Spleen (tissue), 7 donors: Measurements from ENCODE around the gene TNK2.
"Not testable (repeated sequence)": the region's sequence is repeated elsewhere in the genome, so short reads cannot be mapped to it uniquely, and the experiment has no call there.

ENCODE experiments used
- POLR2A ChIP-seq, 3 donors: fragments of 450-650 bp; IDR thresholded peaks; one replicate each; pipeline ENCODE4 v1.5.1; 2017; ENCODE audit warnings: antibody characterized with exemption in 3 of 3, mild to moderate bottlenecking in 1 of 3
- TF ChIP-seq, protein P1 (sequence below), 11 experiments: fragments of 200-600 bp in 7 of 11; fragments of 450-650 bp in 4 of 11; sonication (generic) in 4 of 11; IDR thresholded peaks in 8 of 11; conservative IDR thresholded peaks in 3 of 11; 1 replicate in 7 of 11; 2 replicates in 4 of 11; pipeline versions ENCODE4 v1.4.0 to v1.8.0; 2016 to 2021; ENCODE audit warnings: antibody characterized with exemption in 11 of 11, inconsistent platforms in 4 of 11, mild to moderate bottlenecking in 1 of 11
- donor health status: DM: no; HTN: no; CAD: no; lungs with moderate emphysema.
- donor health status: DM: no; HTN: no; CAD: no.
- donor health status: DM: no; HTN: no; CAD: no.

DNA sequence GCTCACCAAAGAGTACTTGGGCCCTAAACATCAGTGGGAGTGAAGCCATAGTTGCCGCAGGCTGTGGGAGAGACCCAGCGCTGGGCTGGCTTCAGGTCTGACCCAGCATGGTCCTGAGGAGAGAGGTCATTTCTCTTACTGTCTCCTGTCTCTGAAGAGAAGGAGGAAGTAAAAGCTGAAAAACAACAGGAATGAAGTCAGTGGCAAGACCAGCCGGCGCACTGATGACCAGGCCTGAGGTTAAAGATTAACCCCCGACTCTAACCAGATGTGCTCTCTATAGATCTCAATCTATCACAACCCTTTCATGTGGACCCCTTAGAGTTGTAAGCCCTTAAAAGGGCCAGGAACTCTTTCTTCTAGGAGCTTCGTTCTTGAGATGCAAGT is 24.7 kb upstream of the TNK2 start:
- TF ChIP-seq, protein P1, sequence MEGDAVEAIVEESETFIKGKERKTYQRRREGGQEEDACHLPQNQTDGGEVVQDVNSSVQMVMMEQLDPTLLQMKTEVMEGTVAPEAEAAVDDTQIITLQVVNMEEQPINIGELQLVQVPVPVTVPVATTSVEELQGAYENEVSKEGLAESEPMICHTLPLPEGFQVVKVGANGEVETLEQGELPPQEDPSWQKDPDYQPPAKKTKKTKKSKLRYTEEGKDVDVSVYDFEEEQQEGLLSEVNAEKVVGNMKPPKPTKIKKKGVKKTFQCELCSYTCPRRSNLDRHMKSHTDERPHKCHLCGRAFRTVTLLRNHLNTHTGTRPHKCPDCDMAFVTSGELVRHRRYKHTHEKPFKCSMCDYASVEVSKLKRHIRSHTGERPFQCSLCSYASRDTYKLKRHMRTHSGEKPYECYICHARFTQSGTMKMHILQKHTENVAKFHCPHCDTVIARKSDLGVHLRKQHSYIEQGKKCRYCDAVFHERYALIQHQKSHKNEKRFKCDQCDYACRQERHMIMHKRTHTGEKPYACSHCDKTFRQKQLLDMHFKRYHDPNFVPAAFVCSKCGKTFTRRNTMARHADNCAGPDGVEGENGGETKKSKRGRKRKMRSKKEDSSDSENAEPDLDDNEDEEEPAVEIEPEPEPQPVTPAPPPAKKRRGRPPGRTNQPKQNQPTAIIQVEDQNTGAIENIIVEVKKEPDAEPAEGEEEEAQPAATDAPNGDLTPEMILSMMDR (IDR thresholded peaks at IDR 0.05 in 8 of 11, conservative IDR thresholded peaks at IDR 0.05 in 3 of 11) = not testable (repeated sequence)
- not testable (repeated sequence) for TF ChIP-seq POLR2A (IDR thresholded peaks at IDR 0.05)
